ENCODE measurements around the gene GPR146. TPM values are rescaled to one million over a fixed set of nuclear protein-coding genes. Genes with fewer than 3 reads are reported as not detected.
"Not testable (repeated sequence)": the region's sequence is repeated elsewhere in the genome, so short reads cannot be mapped to it uniquely, and the experiment has no call there.

The GPR146 gene
- polyA plus RNA-seq, 1 donor from 2014 or later, result 2.6 TPM

- Mint-ChIP-seq H3K4me3 (peak overlapping the region; percentile 82 to 93 (median 90)), H3K4me1 (peaks cover 38 to 46% (median 45%) of the 10 kb centered on the region in 3 donors), H3K9me3 (peaks cover 0 to 2% (median 0%) of the 10 kb centered on the region in 3 donors)
Observed at GRCh38 chr7:1027242-1028043, 16.9 kb upstream of the GPR146 start.

GRCh38 chr7:1028044-1028770, 16.1 kb upstream of the GPR146 start:
- H3K27me3 Mint-ChIP-seq, result peaks cover 9% of the 10 kb centered on the region
- peaks cover 31 to 42% (median 39%) of the 10 kb centered on the region in 3 donors for H3K4me1 Mint-ChIP-seq
- H3K27ac Mint-ChIP-seq, result peak overlapping the region in 2 of 3 donors; percentile 88 to 94
- H3K36me3 Mint-ChIP-seq, result peaks cover 3% of the 10 kb centered on the region
- H3K4me3 Mint-ChIP-seq, result peak overlapping the region in 3 of 4 donors; percentile 55 to 92 (median 81)
- peaks cover 0 to 2% (median 0%) of the 10 kb centered on the region in 3 donors for H3K9me3 Mint-ChIP-seq

More at GRCh38 chr7:1027242-1028043, 16.9 kb upstream of the GPR146 start:
- H3K36me3 Mint-ChIP-seq, result peaks cover 3% of the 10 kb centered on the region
- peaks cover 10% of the 10 kb centered on the region for H3K27me3 Mint-ChIP-seq
- peak overlapping the region; percentile 63 to 99 (median 92) for H3K27ac Mint-ChIP-seq

- H3K36me3 Mint-ChIP-seq, result peaks cover 3% of the 10 kb centered on the region
- peak overlapping the region in 2 of 3 donors; percentile 88 to 94 for H3K27ac Mint-ChIP-seq
- H3K27me3 Mint-ChIP-seq, result peaks cover 9% of the 10 kb centered on the region
- peaks cover 28 to 37% (median 31%) of the 10 kb centered on the region in 3 donors for H3K4me1 Mint-ChIP-seq
- peaks cover 0 to 2% (median 0%) of the 10 kb centered on the region in 3 donors for H3K9me3 Mint-ChIP-seq
- peak overlapping the region; percentile 69 to 92 (median 83) for H3K4me3 Mint-ChIP-seq
Observed at GRCh38 chr7:1028775-1029636, 15.3 kb upstream of the GPR146 start.

GRCh38 chr7:1029637-1030443, 14.5 kb upstream of the GPR146 start:
- H3K9me3 Mint-ChIP-seq, result peaks cover 0 to 4% (median 2%) of the 10 kb centered on the region in 3 donors
- H3K4me1 Mint-ChIP-seq, result peaks cover 21 to 30% (median 24%) of the 10 kb centered on the region in 3 donors
- H3K27me3 Mint-ChIP-seq, result peaks cover 5% of the 10 kb centered on the region
- peaks cover 3% of the 10 kb centered on the region for H3K36me3 Mint-ChIP-seq
- H3K27ac Mint-ChIP-seq, result peak overlapping the region in 2 of 3 donors; percentile 63 to 88
- peak overlapping the region in 3 of 4 donors; percentile 81 to 90 (median 85) for H3K4me3 Mint-ChIP-seq

GRCh38 chr7:1030444-1031070, 13.8 kb upstream of the GPR146 start:
- Mint-ChIP-seq H3K36me3 (peaks cover 3% of the 10 kb centered on the region), H3K4me1 (peaks cover 21 to 24% (median 21%) of the 10 kb centered on the region in 3 donors), H3K9me3 (peaks cover 0 to 4% (median 3%) of the 10 kb centered on the region in 3 donors), H3K4me3 (peak overlapping the region in 3 of 4 donors; percentile 32 to 81 (median 68)), H3K27ac (peak overlapping the region in 2 of 3 donors; percentile 25 to 63), H3K27me3 (peaks cover 5% of the 10 kb centered on the region)

- peaks cover 0 to 4% (median 3%) of the 10 kb centered on the region in 3 donors for H3K9me3 Mint-ChIP-seq
- peaks cover 12 to 14% (median 13%) of the 10 kb centered on the region in 3 donors for H3K4me1 Mint-ChIP-seq
- H3K36me3 Mint-ChIP-seq, result peaks cover 2% of the 10 kb centered on the region
- H3K27me3 Mint-ChIP-seq, result peaks cover 5% of the 10 kb centered on the region
- H3K27ac Mint-ChIP-seq, result peak overlapping the region in 1 of 3 donors; percentile 77
- no peak overlapping the region for H3K4me3 Mint-ChIP-seq
Observed at GRCh38 chr7:1031716-1032455, 12.5 kb upstream of the GPR146 start.

GRCh38 chr7:1032536-1033181, 11.7 kb upstream of the GPR146 start:
- H3K36me3 Mint-ChIP-seq, result no peaks in the 10 kb centered on the region
- H3K4me3 Mint-ChIP-seq, result peak overlapping the region in 2 of 4 donors; percentile 17 to 63
- H3K9me3 Mint-ChIP-seq, result peaks cover 0 to 4% (median 3%) of the 10 kb centered on the region in 3 donors
- peak overlapping the region in 1 of 3 donors; percentile 52 for H3K27ac Mint-ChIP-seq
- peaks cover 6 to 10% (median 8%) of the 10 kb centered on the region in 3 donors for H3K4me1 Mint-ChIP-seq
- H3K27me3 Mint-ChIP-seq, result peaks cover 4% of the 10 kb centered on the region

GRCh38 chr7:1033546-1034145, 10.7 kb upstream of the GPR146 start:
- Mint-ChIP-seq H3K27ac (peak overlapping the region in 2 of 3 donors; percentile 52 to 71), H3K27me3 (peaks cover 4% of the 10 kb centered on the region), H3K36me3 (no peaks in the 10 kb centered on the region), H3K4me3 (peak overlapping the region in 1 of 4 donors; percentile 64), H3K4me1 (peaks cover 6 to 10% (median 7%) of the 10 kb centered on the region in 3 donors), H3K9me3 (peaks cover 0 to 4% (median 3%) of the 10 kb centered on the region in 3 donors)

- not testable (repeated sequence) for H3K9me3 Mint-ChIP-seq, H3K36me3 Mint-ChIP-seq, H3K4me3 Mint-ChIP-seq, H3K4me1 Mint-ChIP-seq, H3K27ac Mint-ChIP-seq, H3K27me3 Mint-ChIP-seq
Observed at GRCh38 chr7:1034769-1035168, 9.6 kb upstream of the GPR146 start.

GRCh38 chr7:1036164-1036928, 8.0 kb upstream of the GPR146 start:
- not testable (repeated sequence) for H3K4me3 Mint-ChIP-seq, H3K36me3 Mint-ChIP-seq, H3K9me3 Mint-ChIP-seq, H3K27ac Mint-ChIP-seq, H3K27me3 Mint-ChIP-seq, H3K4me1 Mint-ChIP-seq

GRCh38 chr7:1040233-1040632, 4.1 kb upstream of the GPR146 start:
- H3K27ac Mint-ChIP-seq, H3K36me3 Mint-ChIP-seq, H3K27me3 Mint-ChIP-seq, H3K9me3 Mint-ChIP-seq: not testable (repeated sequence)
- Mint-ChIP-seq H3K4me1 (peaks cover 5 to 13% (median 10%) of the 10 kb centered on the region in 3 donors), H3K4me3 (peak overlapping the region in 1 of 4 donors; percentile 52)
